OCI-M2 (cell line): Measurements from ENCODE around the gene SLC26A8.
"Not testable (repeated sequence)": the region's sequence is repeated elsewhere in the genome, so short reads cannot be mapped to it uniquely, and the experiment has no call there.

Experiments used
- DNase-seq: peaks from one replicate; lab custom pipeline; 2025; ENCODE audit not compliant: unreplicated experiment; lab: John Stamatoyannopoulos, UW

The SLC26A8 gene

GRCh38 chr6:36052097-36052496 is 27.7 kb upstream of the SLC26A8 start:
- no peak for DNase-seq

DNA sequence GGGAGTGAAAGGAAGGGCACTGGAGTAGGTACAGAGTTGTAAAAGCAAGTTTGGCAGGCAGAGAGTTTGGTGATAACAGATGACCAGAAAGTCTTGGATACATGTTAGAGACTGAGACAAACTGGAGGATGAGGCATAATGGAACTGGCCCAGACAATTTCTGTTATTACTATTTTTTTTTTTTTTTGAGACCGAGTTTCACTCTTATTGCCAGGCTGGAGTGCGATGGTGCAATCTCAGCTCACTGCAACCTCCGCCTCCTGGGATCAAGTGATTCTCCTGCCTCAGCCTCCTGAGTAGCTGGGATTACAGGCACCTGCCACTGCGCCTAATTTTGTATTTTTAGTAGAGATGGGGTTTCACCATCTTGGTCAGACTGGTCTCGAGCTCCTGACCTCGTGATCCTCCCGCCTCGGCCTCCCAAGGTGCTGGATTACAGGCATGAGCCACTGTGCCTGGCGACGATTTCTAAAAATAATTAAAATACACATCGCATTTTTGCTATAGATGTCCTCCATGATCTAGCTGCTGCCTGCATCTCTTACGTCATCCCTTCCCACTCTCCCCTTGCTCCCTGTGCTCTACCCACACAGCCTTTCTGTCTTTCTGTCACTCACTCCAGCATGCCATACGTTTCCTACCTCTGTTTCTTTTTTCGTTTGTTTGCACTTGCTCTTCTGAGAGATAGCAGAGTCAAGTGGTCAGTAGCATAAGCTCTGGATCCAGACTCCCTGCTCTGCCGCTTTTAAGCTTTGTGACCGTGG is 26.7 kb upstream of the SLC26A8 start:
- no peak for DNase-seq

GRCh38 chr6:36050305-36050704 is 25.9 kb upstream of the SLC26A8 start:
- DNase-seq: no peak

DNA sequence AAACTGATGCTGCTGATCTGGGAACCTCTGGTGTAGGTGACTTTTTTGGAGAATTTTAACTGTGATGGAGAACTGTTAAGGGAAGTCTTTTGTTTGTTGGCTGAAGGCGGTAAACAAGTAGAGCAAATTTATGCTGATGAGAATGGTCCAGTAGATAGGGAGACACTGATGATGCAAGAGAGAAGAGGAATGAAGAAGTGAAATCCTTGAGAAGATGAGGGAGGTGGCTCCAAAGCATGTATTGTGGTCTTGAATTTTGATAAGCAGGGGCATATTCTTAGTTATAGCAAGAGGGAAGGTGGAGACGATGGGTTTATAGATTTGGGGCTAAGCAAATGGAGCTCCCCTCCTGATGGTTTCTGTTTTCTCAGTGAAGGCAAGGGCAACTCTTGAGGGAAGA is 25.1 kb upstream of the SLC26A8 start:
- DNase-seq: no peak

DNA sequence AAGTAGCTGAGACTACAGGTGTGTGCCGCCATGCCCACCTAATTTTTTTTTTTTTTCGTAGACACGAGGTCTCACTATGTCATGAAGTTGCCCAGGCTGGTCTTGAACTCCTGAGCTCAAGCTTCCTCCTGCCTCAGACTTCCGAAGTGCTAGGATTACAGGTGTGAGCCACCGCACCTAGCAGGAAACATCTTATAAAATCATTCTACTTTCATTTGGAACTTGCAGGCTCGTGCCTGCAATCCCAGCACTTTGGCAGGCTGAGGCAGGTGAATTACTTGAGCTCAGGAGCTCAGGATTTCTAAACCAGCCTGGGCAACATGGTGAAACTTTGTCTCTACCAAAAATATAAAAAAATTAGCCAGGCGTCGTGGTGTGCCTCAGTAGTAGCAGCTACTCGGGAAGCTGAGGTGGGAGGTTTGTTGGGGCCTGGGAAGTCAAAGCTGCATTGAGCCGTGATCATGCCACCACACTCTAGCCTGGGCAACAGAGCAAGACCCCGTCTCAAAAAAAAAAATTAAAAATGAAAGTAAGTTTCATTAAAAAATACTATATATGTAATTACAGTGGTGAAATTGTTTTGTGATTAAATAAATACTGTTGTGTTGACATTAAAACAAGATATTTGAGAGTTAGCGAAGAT is 18.3 kb upstream of the SLC26A8 start:
- DNase-seq: no peak

DNA sequence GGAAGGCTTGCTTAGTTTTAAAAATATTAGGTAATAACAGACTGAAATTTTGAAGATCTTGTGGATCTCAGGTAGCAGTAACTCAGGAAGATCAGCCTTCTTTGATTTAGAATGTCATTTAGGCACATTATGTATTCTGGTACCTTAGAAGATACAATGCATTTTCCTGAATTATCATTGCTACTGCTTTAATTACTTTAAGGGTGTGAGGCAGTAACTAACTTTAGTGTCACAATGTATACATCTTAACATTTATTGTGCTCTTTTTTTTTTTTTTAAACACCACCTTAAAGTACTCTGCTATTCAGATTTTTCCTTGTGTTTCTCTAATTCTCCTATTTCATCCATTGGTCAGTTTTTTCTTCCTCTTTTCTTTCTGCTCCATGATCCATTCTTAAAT is 16.5 kb upstream of the SLC26A8 start:
- DNase-seq: no peak

GRCh38 chr6:36039112-36039511 is 14.7 kb upstream of the SLC26A8 start:
- DNase-seq: no peak

- no peak for DNase-seq
Observed at GRCh38 chr6:36038120-36038876, 13.9 kb upstream of the SLC26A8 start.

- DNase-seq: no peak
Observed at GRCh38 chr6:36035225-36035624, 10.8 kb upstream of the SLC26A8 start.

- DNase-seq: no peak
Observed at GRCh38 chr6:36034441-36034840, 10.0 kb upstream of the SLC26A8 start.

- no peak for DNase-seq
Observed at GRCh38 chr6:36033935-36034334, 9.5 kb upstream of the SLC26A8 start.

GRCh38 chr6:36033144-36033543 is 8.7 kb upstream of the SLC26A8 start:
- DNase-seq: not testable (repeated sequence)

- DNase-seq: no peak
Observed at GRCh38 chr6:36032261-36032660, 7.8 kb upstream of the SLC26A8 start.

GRCh38 chr6:36029464-36029863 is 5.0 kb upstream of the SLC26A8 start:
- no peak for DNase-seq

GRCh38 chr6:36028877-36029324 is 4.5 kb upstream of the SLC26A8 start:
- no peak for DNase-seq

GRCh38 chr6:36028088-36028876 is 3.8 kb upstream of the SLC26A8 start:
- no peak for DNase-seq

DNA sequence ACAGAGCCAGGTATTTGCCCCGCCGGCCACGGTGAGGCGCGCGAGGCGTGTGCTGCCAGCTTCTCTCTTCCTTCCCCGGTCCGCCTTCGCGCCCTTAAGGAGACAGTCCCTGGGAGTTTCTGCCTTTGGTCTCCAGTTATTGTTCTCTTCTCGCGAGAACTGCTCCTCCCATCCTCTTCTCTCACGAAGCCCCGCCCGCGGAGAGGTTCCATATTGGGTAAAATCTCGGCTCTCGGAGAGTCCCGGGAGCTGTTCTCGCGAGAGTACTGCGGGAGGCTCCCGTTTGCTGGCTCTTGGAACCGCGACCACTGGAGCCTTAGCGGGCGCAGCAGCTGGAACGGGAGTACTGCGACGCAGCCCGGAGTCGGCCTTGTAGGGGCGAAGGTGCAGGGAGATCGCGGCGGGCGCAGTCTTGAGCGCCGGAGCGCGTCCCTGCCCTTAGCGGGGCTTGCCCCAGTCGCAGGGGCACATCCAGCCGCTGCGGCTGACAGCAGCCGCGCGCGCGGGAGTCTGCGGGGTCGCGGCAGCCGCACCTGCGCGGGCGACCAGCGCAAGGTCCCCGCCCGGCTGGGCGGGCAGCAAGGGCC is 3.2 kb upstream of the SLC26A8 start, which contains the start of gene MAPK14:
Gene MAPK14, plus strand, starts transcription at position 308 of the 587 bp plus-strand sequence. CDS start 350 bp downstream, outside the sequence.
- DNase-seq: peak; percentile 97

- DNase-seq: no peak
Observed at GRCh38 chr6:36025932-36026327, 1.5 kb upstream of the SLC26A8 start.

- DNase-seq: no peak
Observed at GRCh38 chr6:36025260-36025931, 955 bp upstream of the SLC26A8 start.

DNA sequence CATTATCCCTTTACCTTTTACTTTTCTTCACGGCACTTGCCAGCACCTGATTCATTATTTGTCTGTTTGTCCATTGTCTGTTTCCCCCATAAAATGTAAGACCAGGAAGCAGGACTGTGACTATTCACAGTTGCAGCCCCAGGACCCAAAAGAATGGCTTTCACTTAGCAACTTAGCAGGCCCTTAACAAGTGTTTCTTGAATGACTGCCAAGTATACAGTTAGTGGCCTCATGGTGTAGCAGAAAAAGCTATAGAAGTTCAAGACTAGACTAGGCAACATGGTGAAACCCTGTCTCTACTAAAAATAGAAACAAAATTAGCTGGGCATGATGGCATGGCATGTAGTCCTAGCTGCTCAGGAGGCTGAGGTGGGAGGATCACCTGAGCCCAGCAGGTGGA is 4.3 kb downstream of the SLC26A8 start:
- DNase-seq: no peak
